Right lobe of liver (tissue), 6 donors: ENCODE results near the gene ANO7. TPM values are rescaled to one million over a fixed set of nuclear protein-coding genes. Genes with fewer than 3 reads are reported as not detected.

ENCODE experiments used
- ATAC-seq, 4 donors: fragments of 200-7000 bp; cut with Tn5 transposase; one replicate each; pipeline ENCODE4 v1.9.1; 2020; ENCODE audit warnings: mild to moderate bottlenecking in 4 of 4, moderate library complexity in 4 of 4
- DNase-seq, 3 donors: peaks; one replicate each; pipeline ENCODE4 v3.0.0-alpha.2; 2020
- H3K27ac ChIP-seq, 3 donors: fragments of 200-600 bp; one replicate each; pipeline ENCODE4 v1.8.0; 2022
- H3K27me3 ChIP-seq, 2 donors: fragments of 200-600 bp; one replicate each; pipeline ENCODE4 v1.8.0; 2022
- H3K36me3 ChIP-seq, 4 donors: fragments of 200-600 bp; sonication (generic) in 1 of 4; one replicate each; pipeline versions ENCODE4 v1.5.1 to v1.8.0; 2017 to 2022; ENCODE audit warnings: control low read depth in 1 of 4
- H3K4me1 ChIP-seq, 4 donors: fragments of 200-600 bp; sonication (generic) in 1 of 4; one replicate each; pipeline versions ENCODE4 v1.5.1 to v1.8.0; 2017 to 2022; ENCODE audit warnings: control low read depth in 1 of 4
- H3K4me3 ChIP-seq, 3 donors: fragments of 200-600 bp; one replicate each; pipeline ENCODE4 v1.8.0; 2022
- H3K9me3 ChIP-seq, 4 donors: fragments of 200-600 bp; sonication (generic) in 1 of 4; one replicate each; pipeline versions ENCODE4 v1.5.1 to v1.8.0; 2017 to 2022; ENCODE audit warnings: control low read depth in 1 of 4
- CTCF ChIP-seq, 4 donors: fragments of 200-600 bp in 3 of 4; fragments of 450-650 bp in 1 of 4; IDR thresholded peaks; one replicate each; pipeline versions ENCODE4 v1.5.1 to v1.8.0; 2016 to 2022; ENCODE audit warnings: antibody characterized with exemption in 4 of 4, mild to moderate bottlenecking in 2 of 4
- POLR2A ChIP-seq: fragments of 450-650 bp; IDR thresholded peaks from one replicate; pipeline ENCODE4 v1.6.1; 2017; ENCODE audit warnings: antibody characterized with exemption, mild to moderate bottlenecking
- WGBS: methylation state at CpG from one replicate; pipeline ENCODE4 v1.1.6; 2018; ENCODE audit warnings: low coverage, low lambda C conversion rate; ENCODE audit not compliant: insufficient coverage; ENCODE audit errors: missing lambda C conversion rate; 5-methylcytosine and 5-hydroxymethylcytosine counted together
- intact Hi-C, 2 donors: fragments of 100-400 bp; cut with DNase I; formaldehyde crosslinking; loops; one replicate each; pipeline versions ENCODE4 v1.11.2 to v1.14.1; 2022
- total RNA-seq, 6 experiments: library from RNA; depleted of rRNA in 2 of 6; stranded (reverse); fragments of >200 nt in 2 of 6; fragmentation: NEBNext Ultra II Directional in 3 of 6; extraction: Animal tissue kit (Norgen Biotek cat#: 25700) in 3 of 6; gene quantifications; one replicate each; pipeline versions ENCODE4 v1.1.0 to v1.2.4, GENCODE V29; 2016 to 2023
- donor health status: DM: no; HTN: yes; CAD: no.
- donor health status: DM: no; HTN: no; CAD: no.
- donor health status: DM: no; HTN: no; CAD: no.
- donor health status: DM: no; HTN: yes; CAD: no.
- donor health status: DM: no; HTN: yes; CAD: no.

ANO7 gene
- total RNA-seq, 6 experiments from 2014 or later, result 0.61 to 2.4 (median 0.97) TPM

- no peaks in the 10 kb centered on the region for H3K27me3 ChIP-seq
- H3K4me3 ChIP-seq, result no peak overlapping the region
- intact Hi-C loops, result no loop called here
- 76% methylated on average over 5 of the region's 21 CpGs for WGBS
- no peaks in the 10 kb centered on the region for H3K4me1 ChIP-seq
- H3K27ac ChIP-seq, result no peak overlapping the region
- no peaks in the 10 kb centered on the region for H3K9me3 ChIP-seq
- ATAC-seq (no peak), DNase-seq (peak in 1 of 3 donors; percentile 34)
- no peak for TF ChIP-seq POLR2A
- TF ChIP-seq CTCF (IDR thresholded peaks at IDR 0.05), result no peak
- peaks cover 30 to 100% (median 64%) of the 10 kb centered on the region in 4 donors for H3K36me3 ChIP-seq
These were observed 45.8 kb downstream of the ANO7 start for GRCh38 chr2:241234066-241234790.

- Histone ChIP-seq H3K27ac (no peak overlapping the region), H3K4me1 (no peaks in the 10 kb centered on the region), H3K36me3 (peaks cover 27 to 100% (median 68%) of the 10 kb centered on the region in 4 donors), H3K27me3 (no peaks in the 10 kb centered on the region), H3K9me3 (no peaks in the 10 kb centered on the region), H3K4me3 (no peak overlapping the region)
- WGBS, result 58% methylated on average over 14 of the region's 26 CpGs
- DNase-seq (peak in 1 of 3 donors; percentile 45), ATAC-seq (peak in 3 of 4 donors; percentile 5 to 22 (median 7))
- intact Hi-C loops, result no loop called here
- no peak for TF ChIP-seq POLR2A
- no peak for TF ChIP-seq CTCF (IDR thresholded peaks at IDR 0.05)
These were observed 46.7 kb downstream of the ANO7 start for GRCh38 chr2:241234962-241235740.

- Histone ChIP-seq H3K4me1 (no peaks in the 10 kb centered on the region), H3K36me3 (peaks cover 25 to 100% (median 66%) of the 10 kb centered on the region in 4 donors), H3K27ac (no peak overlapping the region), H3K27me3 (no peaks in the 10 kb centered on the region), H3K4me3 (no peak overlapping the region), H3K9me3 (no peaks in the 10 kb centered on the region)
- DNase-seq (peak in 1 of 3 donors; percentile 49), ATAC-seq (no peak)
- 80% methylated on average over 8 of the region's 30 CpGs for WGBS
- intact Hi-C loops, result no loop called here
- no peak for TF ChIP-seq CTCF (IDR thresholded peaks at IDR 0.05)
- no peak for TF ChIP-seq POLR2A
These were observed 47.5 kb downstream of the ANO7 start for GRCh38 chr2:241235859-241236593.

- WGBS, result 96% methylated on average over 4 of the region's 6 CpGs
- Histone ChIP-seq H3K36me3 (peaks cover 27 to 100% (median 65%) of the 10 kb centered on the region in 4 donors), H3K27me3 (no peaks in the 10 kb centered on the region), H3K27ac (no peak overlapping the region), H3K4me1 (no peaks in the 10 kb centered on the region), H3K4me3 (no peak overlapping the region), H3K9me3 (no peaks in the 10 kb centered on the region)
- ATAC-seq (no peak), DNase-seq (peak in 1 of 3 donors; percentile 36)
- intact Hi-C loops, result no loop called here
- TF ChIP-seq POLR2A, result no peak
- no peak for TF ChIP-seq CTCF (IDR thresholded peaks at IDR 0.05)
These were observed 48.6 kb downstream of the ANO7 start for GRCh38 chr2:241237047-241237446.
